Measurements from ENCODE around the gene RAB28.

The RAB28 gene

DNA sequence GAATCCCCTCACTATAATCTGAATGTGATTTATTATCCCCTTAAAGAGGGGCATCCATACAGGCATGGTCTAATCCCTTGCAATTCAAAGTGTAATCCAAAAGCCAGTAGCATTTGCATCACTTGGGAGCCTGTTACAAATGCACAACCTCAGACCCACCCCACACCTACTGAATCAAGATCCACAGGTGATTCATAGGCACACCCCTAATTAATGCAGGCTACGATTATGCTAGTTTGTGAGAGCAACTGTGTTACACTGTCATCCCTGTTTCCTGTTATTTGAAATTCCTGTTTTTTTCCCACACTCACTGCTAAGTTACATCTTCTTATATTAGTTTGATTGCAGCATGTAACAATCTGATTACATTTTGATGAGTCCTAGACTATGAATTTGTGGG is 120.0 kb downstream of the RAB28 start:
- Histone ChIP-seq H3K9me3 (ENCODE audit: insufficient read depth, low read depth, low read length) (no peaks in the 10 kb centered on the region), H4K8ac (ENCODE audit: low read depth, low read length) (no peak overlapping the region), H4K12ac (ENCODE audit: low read depth, low read length) (no peak overlapping the region), H2BK12ac (ENCODE audit: low read length) (no peak overlapping the region), H3K9ac (ENCODE audit: low read length) (no peak overlapping the region), H4K91ac (ENCODE audit: low read depth, low read length) (no peak overlapping the region), H2AFZ (ENCODE audit: insufficient read depth, low read length, poor library complexity) (no peak overlapping the region), H2BK5ac (ENCODE audit: low read depth, low read length, poor library complexity) (no peak overlapping the region), H3K4me3 (ENCODE audit: low read depth, low read length) (no peak overlapping the region), H3K23ac (ENCODE audit: low read length) (no peak overlapping the region), H3K27ac (ENCODE audit: low read depth, low read length) (no peak overlapping the region), H3K4me2 (ENCODE audit: low read length) (no peak overlapping the region), H2AK5ac (ENCODE audit: low read length) (no peak overlapping the region), H3K14ac (ENCODE audit: low read length) (no peak overlapping the region), H3K18ac (ENCODE audit: low read length) (no peak overlapping the region), H3K36me3 (ENCODE audit: control insufficient read depth in 1 of 2, insufficient read depth in 2 of 2, low read length in 2 of 2) (no peaks in the 10 kb centered on the region), H3K4me1 (ENCODE audit: control insufficient read depth in 1 of 2, insufficient read depth in 2 of 2, low read length in 2 of 2) (no peaks in the 10 kb centered on the region), H3K4ac (ENCODE audit: low read depth, low read length) (no peak overlapping the region), H3K79me2 (ENCODE audit: control insufficient read depth, insufficient read depth, low read length, poor library complexity) (no peaks in the 10 kb centered on the region), H2BK120ac (ENCODE audit: insufficient read depth, low read length, poor library complexity) (no peak overlapping the region), H3K27me3 (ENCODE audit: insufficient read depth, low read length) (no peaks in the 10 kb centered on the region), H3K79me1 (ENCODE audit: low read length) (no peaks in the 10 kb centered on the region)
- DNase-seq = no peak
- no CpG with 5 or more reads among the region's 1 CpG for WGBS (ENCODE audit: extremely low coverage, insufficient coverage, insufficient read length)

DNA sequence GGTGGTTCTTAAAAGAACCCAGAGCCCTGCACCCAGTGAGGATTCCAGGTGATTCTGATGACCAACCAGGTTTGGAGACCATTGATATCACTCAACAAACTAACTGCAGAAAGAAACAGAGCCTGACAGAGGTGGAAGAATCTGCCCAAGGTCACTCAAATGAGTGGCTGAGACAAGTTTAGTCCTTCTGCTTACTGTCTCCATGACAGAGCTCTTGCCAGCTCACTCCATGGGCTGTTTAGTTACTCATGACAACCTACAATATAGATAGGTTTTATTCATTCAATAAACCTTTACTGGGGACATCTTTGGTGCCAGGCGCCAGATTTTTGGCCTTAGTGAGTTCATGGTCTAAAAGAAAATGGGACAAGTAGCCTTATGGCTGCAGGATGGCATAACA is 124.3 kb downstream of the RAB28 start:
- no peaks in the 10 kb centered on the region for H3K79me1 ChIP-seq (ENCODE audit: low read length)
- H4K91ac ChIP-seq (ENCODE audit: low read depth, low read length) = no peak overlapping the region
- no peak overlapping the region for H2BK12ac ChIP-seq (ENCODE audit: low read length)
- H3K4me2 ChIP-seq (ENCODE audit: low read length) = no peak overlapping the region
- H3K36me3 ChIP-seq (ENCODE audit: control insufficient read depth in 1 of 2, insufficient read depth in 2 of 2, low read length in 2 of 2) = no peaks in the 10 kb centered on the region
- no peak overlapping the region for H3K4ac ChIP-seq (ENCODE audit: low read depth, low read length)
- H3K4me3 ChIP-seq (ENCODE audit: low read depth, low read length) = no peak overlapping the region
- H3K4me1 ChIP-seq (ENCODE audit: control insufficient read depth in 1 of 2, insufficient read depth in 2 of 2, low read length in 2 of 2) = no peaks in the 10 kb centered on the region
- H3K18ac ChIP-seq (ENCODE audit: low read length) = no peak overlapping the region
- H4K8ac ChIP-seq (ENCODE audit: low read depth, low read length) = no peak overlapping the region
- WGBS (ENCODE audit: extremely low coverage, insufficient coverage, insufficient read length) = no CpG with 5 or more reads among the region's 1 CpG
- no peak overlapping the region for H4K12ac ChIP-seq (ENCODE audit: low read depth, low read length)
- H3K9ac ChIP-seq (ENCODE audit: low read length) = no peak overlapping the region
- no peak overlapping the region for H2AK5ac ChIP-seq (ENCODE audit: low read length)
- no peaks in the 10 kb centered on the region for H3K27me3 ChIP-seq (ENCODE audit: insufficient read depth, low read length)
- no peaks in the 10 kb centered on the region for H3K79me2 ChIP-seq (ENCODE audit: control insufficient read depth, insufficient read depth, low read length, poor library complexity)
- no peak overlapping the region for H3K23ac ChIP-seq (ENCODE audit: low read length)
- no peak overlapping the region for H2AFZ ChIP-seq (ENCODE audit: insufficient read depth, low read length, poor library complexity)
- no peak for DNase-seq
- H3K27ac ChIP-seq (ENCODE audit: low read depth, low read length) = no peak overlapping the region
- H2BK5ac ChIP-seq (ENCODE audit: low read depth, low read length, poor library complexity) = no peak overlapping the region
- no peaks in the 10 kb centered on the region for H3K9me3 ChIP-seq (ENCODE audit: insufficient read depth, low read depth, low read length)
- no peak overlapping the region for H3K14ac ChIP-seq (ENCODE audit: low read length)
- H2BK120ac ChIP-seq (ENCODE audit: insufficient read depth, low read length, poor library complexity) = no peak overlapping the region

DNA sequence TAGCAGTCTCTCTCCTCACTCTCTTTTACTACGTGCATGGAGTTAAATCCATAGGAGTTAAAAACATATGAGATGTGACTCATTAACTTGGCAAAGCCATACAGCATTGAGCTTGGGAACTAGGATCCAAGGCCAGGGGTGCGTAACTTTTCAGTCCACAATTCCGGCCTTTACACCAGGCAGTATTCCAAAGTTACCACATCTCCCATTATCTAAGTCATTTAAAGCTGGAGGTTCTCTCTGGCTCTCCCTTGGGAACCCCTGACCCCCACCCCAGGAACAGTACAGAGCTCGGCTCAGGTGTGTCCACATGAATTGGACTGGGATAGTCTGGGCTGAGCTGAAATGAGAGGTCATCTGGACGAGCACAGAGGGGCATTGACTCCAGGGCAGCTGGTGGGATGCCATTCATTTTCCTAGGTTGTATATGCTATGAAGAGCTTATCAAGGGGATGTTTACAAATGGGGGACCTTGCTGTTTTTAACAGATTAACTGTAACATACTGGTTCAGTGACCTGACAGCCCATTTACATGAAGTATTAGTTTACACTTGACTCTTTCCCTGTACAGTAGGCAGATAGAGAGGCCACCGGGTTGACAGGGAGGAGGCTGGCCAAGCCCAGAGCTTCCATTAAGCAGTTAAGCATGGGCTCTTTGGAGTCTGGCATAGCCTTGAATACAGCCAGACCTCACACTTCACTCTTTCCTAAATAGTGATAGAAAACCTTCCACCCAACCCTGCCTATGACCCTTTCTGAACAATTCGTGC is 128.8 kb downstream of the RAB28 start:
- Histone ChIP-seq H3K4me1 (ENCODE audit: control insufficient read depth in 1 of 2, insufficient read depth in 2 of 2, low read length in 2 of 2) (no peaks in the 10 kb centered on the region), H3K9me3 (ENCODE audit: insufficient read depth, low read depth, low read length) (no peaks in the 10 kb centered on the region), H2AFZ (ENCODE audit: insufficient read depth, low read length, poor library complexity) (no peak overlapping the region), H2BK5ac (ENCODE audit: low read depth, low read length, poor library complexity) (no peak overlapping the region), H3K18ac (ENCODE audit: low read length) (no peak overlapping the region), H3K4ac (ENCODE audit: low read depth, low read length) (no peak overlapping the region), H3K23ac (ENCODE audit: low read length) (no peak overlapping the region), H3K14ac (ENCODE audit: low read length) (no peak overlapping the region), H2BK120ac (ENCODE audit: insufficient read depth, low read length, poor library complexity) (no peak overlapping the region), H3K79me2 (ENCODE audit: control insufficient read depth, insufficient read depth, low read length, poor library complexity) (no peaks in the 10 kb centered on the region), H3K4me3 (ENCODE audit: low read depth, low read length) (no peak overlapping the region), H4K91ac (ENCODE audit: low read depth, low read length) (no peak overlapping the region), H3K27ac (ENCODE audit: low read depth, low read length) (no peak overlapping the region), H2BK12ac (ENCODE audit: low read length) (no peak overlapping the region), H3K9ac (ENCODE audit: low read length) (no peak overlapping the region), H3K79me1 (ENCODE audit: low read length) (no peaks in the 10 kb centered on the region), H4K12ac (ENCODE audit: low read depth, low read length) (no peak overlapping the region), H2AK5ac (ENCODE audit: low read length) (no peak overlapping the region), H4K8ac (ENCODE audit: low read depth, low read length) (no peak overlapping the region), H3K36me3 (ENCODE audit: control insufficient read depth in 1 of 2, insufficient read depth in 2 of 2, low read length in 2 of 2) (no peaks in the 10 kb centered on the region), H3K4me2 (ENCODE audit: low read length) (no peak overlapping the region), H3K27me3 (ENCODE audit: insufficient read depth, low read length) (no peaks in the 10 kb centered on the region)
- DNase-seq = no peak
- whole genome bisulfite sequencing (ENCODE audit: extremely low coverage, insufficient coverage, insufficient read length) = no CpG with 5 or more reads among the region's 7 CpGs

DNA sequence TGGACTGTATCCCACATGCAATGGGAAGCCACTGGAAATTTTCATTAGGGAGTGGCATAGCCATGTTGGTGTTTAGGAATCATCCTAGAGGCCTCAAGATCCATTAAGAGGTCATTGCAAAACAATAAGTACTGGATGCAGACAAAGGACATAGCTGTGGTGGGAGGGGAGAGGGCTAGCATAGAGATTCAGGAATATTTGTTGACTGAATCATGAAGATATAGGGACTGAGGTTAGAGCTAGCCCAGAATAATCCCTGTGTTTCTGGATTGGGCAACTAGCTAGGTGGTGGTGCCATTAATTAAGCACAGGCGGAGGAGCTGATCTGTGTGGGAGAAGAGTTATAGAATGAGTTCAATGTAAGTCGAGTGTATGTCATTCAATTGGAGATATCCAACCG is 135.0 kb downstream of the RAB28 start:
- H4K12ac ChIP-seq (ENCODE audit: low read depth, low read length) = no peak overlapping the region
- no peaks in the 10 kb centered on the region for H3K4me1 ChIP-seq (ENCODE audit: control insufficient read depth in 1 of 2, insufficient read depth in 2 of 2, low read length in 2 of 2)
- H3K79me1 ChIP-seq (ENCODE audit: low read length) = no peaks in the 10 kb centered on the region
- H3K14ac ChIP-seq (ENCODE audit: low read length) = no peak overlapping the region
- H3K36me3 ChIP-seq (ENCODE audit: control insufficient read depth in 1 of 2, insufficient read depth in 2 of 2, low read length in 2 of 2) = no peaks in the 10 kb centered on the region
- no peaks in the 10 kb centered on the region for H3K79me2 ChIP-seq (ENCODE audit: control insufficient read depth, insufficient read depth, low read length, poor library complexity)
- no peak overlapping the region for H2BK120ac ChIP-seq (ENCODE audit: insufficient read depth, low read length, poor library complexity)
- H3K4me2 ChIP-seq (ENCODE audit: low read length) = no peak overlapping the region
- H2BK12ac ChIP-seq (ENCODE audit: low read length) = no peak overlapping the region
- no peaks in the 10 kb centered on the region for H3K9me3 ChIP-seq (ENCODE audit: insufficient read depth, low read depth, low read length)
- WGBS (ENCODE audit: extremely low coverage, insufficient coverage, insufficient read length) = no CpG with 5 or more reads among the region's 3 CpGs
- H3K4me3 ChIP-seq (ENCODE audit: low read depth, low read length) = no peak overlapping the region
- H3K23ac ChIP-seq (ENCODE audit: low read length) = no peak overlapping the region
- H4K8ac ChIP-seq (ENCODE audit: low read depth, low read length) = no peak overlapping the region
- no peak overlapping the region for H3K9ac ChIP-seq (ENCODE audit: low read length)
- no peak overlapping the region for H3K27ac ChIP-seq (ENCODE audit: low read depth, low read length)
- H3K18ac ChIP-seq (ENCODE audit: low read length) = no peak overlapping the region
- H2AFZ ChIP-seq (ENCODE audit: insufficient read depth, low read length, poor library complexity) = no peak overlapping the region
- peak in 1 of 2 donors; percentile 4 for DNase-seq
- no peak overlapping the region for H3K4ac ChIP-seq (ENCODE audit: low read depth, low read length)
- no peak overlapping the region for H4K91ac ChIP-seq (ENCODE audit: low read depth, low read length)
- no peak overlapping the region for H2BK5ac ChIP-seq (ENCODE audit: low read depth, low read length, poor library complexity)
- no peak overlapping the region for H2AK5ac ChIP-seq (ENCODE audit: low read length)
- H3K27me3 ChIP-seq (ENCODE audit: insufficient read depth, low read length) = no peaks in the 10 kb centered on the region
